CD4-positive, CD25-positive, alpha-beta regulatory T cell (primary cell): ENCODE results near the gene STEAP3. TPM values are rescaled to one million over a fixed set of nuclear protein-coding genes. Genes with fewer than 3 reads are reported as not detected.

Source experiments
- ATAC-seq, 2 donors: fragments of 150-1000 bp; cut with Tn5 transposase; one replicate each; pipeline ENCODE4 v1.10.0; 2021; ENCODE audit warnings: low read depth in 2 of 2, moderate number of reproducible peaks in 2 of 2, moderate library complexity in 1 of 2
- DNase-seq, 3 donors: peaks; one replicate each; pipeline versions ENCODE4 v3.0.0 to v3.0.0-alpha.2; 2012 to 2022; ENCODE audit warnings: mixed read lengths in 1 of 3
- H3K27ac ChIP-seq: one replicate; pipeline ENCODE4 v1.7.0; 2013; ENCODE audit warnings: mild to moderate bottlenecking, low read length; ENCODE audit not compliant: insufficient read depth, poor library complexity, severe bottlenecking
- H3K27me3 ChIP-seq: one replicate; pipeline ENCODE4 v1.7.0; 2013; ENCODE audit warnings: low read length; ENCODE audit not compliant: control insufficient read depth, insufficient read depth
- H3K36me3 ChIP-seq: one replicate; pipeline ENCODE4 v1.7.0; 2013; ENCODE audit warnings: mild to moderate bottlenecking, low read length, moderate library complexity; ENCODE audit not compliant: control insufficient read depth, insufficient read depth
- H3K4me1 ChIP-seq: 2 replicates; pipeline ENCODE4 v1.7.0; 2013; ENCODE audit warnings: mild to moderate bottlenecking, low read length; ENCODE audit not compliant: insufficient read depth, control insufficient read depth, poor library complexity, severe bottlenecking
- H3K4me3 ChIP-seq: one replicate; pipeline ENCODE4 v1.7.0; 2013; ENCODE audit warnings: low read depth, mild to moderate bottlenecking, low read length, moderate library complexity
- H3K9me3 ChIP-seq, 2 experiments: 1 replicate in 1 of 2; 2 replicates in 1 of 2; pipeline ENCODE4 v1.7.0; 2013; ENCODE audit warnings: low read length in 2 of 2, mild to moderate bottlenecking in 1 of 2, moderate library complexity in 1 of 2; ENCODE audit not compliant: control insufficient read depth in 2 of 2
- H3K27ac Mint-ChIP-seq, 3 donors: one replicate each; pipeline ENCODE4 v1.8.0; 2020 to 2022; ENCODE audit warnings: mild to moderate bottlenecking in 3 of 3, mixed read lengths in 3 of 3, moderate library complexity in 2 of 3
- H3K27me3 Mint-ChIP-seq: one replicate; pipeline ENCODE4 v1.8.0; 2022; ENCODE audit warnings: mild to moderate bottlenecking, mixed read lengths
- H3K36me3 Mint-ChIP-seq: one replicate; pipeline ENCODE4 v1.8.0; 2020; ENCODE audit warnings: mixed read lengths
- H3K4me1 Mint-ChIP-seq, 4 donors: one replicate each; pipeline ENCODE4 v1.8.0; 2020 to 2022; ENCODE audit warnings: mixed read lengths in 4 of 4, mild to moderate bottlenecking in 1 of 4
- H3K4me3 Mint-ChIP-seq, 4 donors: one replicate each; pipeline ENCODE4 v1.8.0; 2020 to 2022; ENCODE audit warnings: mild to moderate bottlenecking in 4 of 4, mixed read lengths in 4 of 4, moderate library complexity in 3 of 4
- H3K9me3 Mint-ChIP-seq, 7 donors: one replicate each; pipeline ENCODE4 v1.8.0; 2020 to 2022; ENCODE audit warnings: mixed read lengths in 7 of 7, mild to moderate bottlenecking in 3 of 7, moderate library complexity in 2 of 7
- polyA plus RNA-seq, 4 donors: library from polyadenylated mRNA; unstranded; fragments of 300-500 nt; fragmentation: Illumina TruSeq; gene quantifications; one replicate each; pipeline ENCODE4 v1.2.3, GENCODE V29; 2021
- total RNA-seq: library from RNA; stranded (reverse); gene quantifications from one replicate; pipeline ENCODE4 v1.2.3, GENCODE V29; 2022

The STEAP3 gene
- total and polyA plus RNA-seq, 5 donors from 2014 or later, result not detected

DNA sequence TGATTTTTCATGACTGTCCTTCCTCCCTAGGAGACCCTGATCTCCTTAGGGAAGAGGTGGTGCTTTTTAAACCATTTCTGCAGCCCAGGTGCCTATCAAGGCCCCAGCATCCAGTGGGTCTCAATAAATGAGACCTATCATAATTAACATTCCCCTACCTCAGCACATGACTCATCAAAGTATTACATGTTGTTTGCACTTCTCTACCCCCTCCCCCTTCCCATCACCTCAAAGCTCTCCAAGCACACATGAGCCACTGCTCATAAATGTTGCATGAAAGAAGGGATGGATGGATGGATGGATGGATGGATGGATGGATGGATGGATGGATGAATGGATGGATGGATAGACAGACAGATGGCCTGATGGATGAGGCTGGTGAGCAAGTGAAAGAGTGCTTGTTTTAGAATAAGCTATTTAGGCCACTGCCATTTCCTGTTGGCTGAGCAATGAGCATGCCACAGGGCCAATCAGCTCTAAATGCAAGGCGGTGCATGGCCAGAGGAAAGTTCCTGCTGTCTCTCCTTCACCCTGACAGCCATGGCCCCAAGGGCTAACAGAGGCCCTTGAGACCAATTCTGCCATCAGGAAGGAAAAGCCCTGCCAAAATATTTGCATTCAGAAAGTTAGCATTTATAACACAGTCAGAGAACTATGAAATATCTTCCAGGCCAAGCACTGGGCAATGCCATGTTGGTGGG, 20.9 kb upstream of the STEAP3 start:
- ATAC-seq (no peak), DNase-seq (no peak)
- no peaks in the 10 kb centered on the region for H3K9me3 Mint-ChIP-seq
- H3K36me3 Mint-ChIP-seq, result no peaks in the 10 kb centered on the region
- no peaks in the 10 kb centered on the region for H3K4me1 Mint-ChIP-seq
- no peak overlapping the region for H3K27ac Mint-ChIP-seq
- peaks cover 4% of the 10 kb centered on the region for H3K27me3 Mint-ChIP-seq
- no peaks in the 10 kb centered on the region for H3K27me3 ChIP-seq
- no peak overlapping the region for H3K4me3 Mint-ChIP-seq
- no peak overlapping the region for H3K4me3 ChIP-seq
- H3K9me3 ChIP-seq, result no peaks in the 10 kb centered on the region
- H3K4me1 ChIP-seq, result no peaks in the 10 kb centered on the region
- no peak overlapping the region for H3K27ac ChIP-seq
- no peaks in the 10 kb centered on the region for H3K36me3 ChIP-seq

DNA sequence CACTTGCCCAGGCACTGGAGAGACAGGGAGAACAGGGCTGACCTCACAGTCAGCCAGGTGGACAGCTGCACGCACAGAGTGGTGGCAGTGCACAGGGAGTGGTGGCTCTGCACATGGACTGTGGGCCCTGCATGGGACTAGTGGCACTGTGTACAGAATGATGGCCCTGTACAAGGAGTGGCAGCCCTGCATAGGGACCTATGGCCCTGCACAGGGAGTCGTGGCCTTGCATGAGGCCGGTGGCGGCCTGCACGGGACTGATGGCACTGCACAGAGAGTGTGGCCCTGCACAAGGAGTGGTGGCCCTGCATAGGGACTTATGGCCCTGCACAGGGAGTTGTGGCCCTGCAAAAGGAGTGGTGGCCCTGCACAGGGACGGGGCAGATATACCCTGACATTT, 19.1 kb upstream of the STEAP3 start:
- no peak for ATAC-seq

DNA sequence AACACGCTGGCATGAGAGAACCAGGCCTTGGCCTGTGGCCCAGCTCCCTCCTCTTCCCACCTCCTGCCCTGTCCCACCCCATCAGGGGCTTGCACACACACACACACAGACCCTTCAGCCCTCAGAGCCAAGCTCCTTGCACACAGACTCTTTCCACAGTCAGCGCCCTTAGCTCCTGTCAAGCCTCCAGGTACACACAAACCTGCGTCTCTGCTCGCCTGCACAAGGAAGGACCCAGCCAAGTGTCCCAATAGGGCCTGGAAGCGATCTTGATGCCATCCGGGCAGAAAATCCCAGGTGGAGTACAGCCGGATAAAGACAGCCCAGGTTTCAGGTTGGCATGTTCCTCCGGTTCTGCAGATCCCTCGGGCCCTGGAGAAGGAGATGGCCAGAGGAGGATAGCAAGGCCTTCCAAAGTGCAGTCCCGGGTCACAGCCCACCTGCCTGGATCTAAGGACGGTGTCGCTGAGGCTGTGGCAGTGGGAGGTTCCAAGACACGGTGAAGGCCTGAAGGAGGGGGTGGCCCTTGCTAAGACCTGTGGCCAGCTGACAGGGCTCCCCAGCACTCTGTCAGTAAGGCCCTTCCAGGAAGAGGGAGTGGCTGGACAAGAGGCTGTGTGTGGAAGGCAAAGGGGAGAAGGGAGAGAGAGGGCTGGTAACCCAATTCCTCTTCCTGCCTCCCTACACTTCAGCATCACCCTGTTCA, 18.5 kb upstream of the STEAP3 start:
- H3K36me3 Mint-ChIP-seq, result no peaks in the 10 kb centered on the region
- no peak overlapping the region for H3K27ac Mint-ChIP-seq
- no peaks in the 10 kb centered on the region for H3K9me3 ChIP-seq

More for the DNA sequence above, 19.1 kb upstream of the STEAP3 start:
- Mint-ChIP-seq H3K4me3 (no peak overlapping the region), H3K27me3 (no peaks in the 10 kb centered on the region), H3K27ac (no peak overlapping the region), H3K36me3 (no peaks in the 10 kb centered on the region), H3K9me3 (no peaks in the 10 kb centered on the region), H3K4me1 (no peaks in the 10 kb centered on the region)
- Histone ChIP-seq H3K27me3 (no peaks in the 10 kb centered on the region), H3K9me3 (no peaks in the 10 kb centered on the region), H3K4me1 (no peaks in the 10 kb centered on the region), H3K4me3 (no peak overlapping the region), H3K27ac (no peak overlapping the region), H3K36me3 (no peaks in the 10 kb centered on the region)
- no peak for DNase-seq

DNA sequence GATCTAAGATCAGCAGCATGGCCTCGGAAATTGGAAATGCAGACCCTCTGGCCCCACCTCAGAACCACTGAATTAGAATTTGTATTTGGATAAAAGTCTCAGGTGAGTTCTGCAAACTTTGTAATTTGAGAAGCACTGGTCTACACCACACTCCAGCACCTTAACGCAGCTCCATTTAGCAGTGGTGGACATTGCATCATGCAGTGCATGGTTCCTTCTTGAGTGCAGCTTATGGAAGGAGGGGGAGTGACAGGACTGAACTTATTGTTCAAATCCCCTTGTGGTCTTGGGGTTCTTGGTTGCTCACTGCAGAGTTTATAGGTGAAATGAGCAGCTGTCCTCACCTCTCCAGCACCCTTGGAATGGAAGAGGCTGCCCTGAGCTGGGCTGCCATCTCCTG, 17.4 kb upstream of the STEAP3 start:
- no peak overlapping the region for H3K27ac ChIP-seq
- no peak for DNase-seq
- Mint-ChIP-seq H3K9me3 (no peaks in the 10 kb centered on the region), H3K4me1 (no peaks in the 10 kb centered on the region), H3K36me3 (no peaks in the 10 kb centered on the region), H3K27ac (no peak overlapping the region), H3K27me3 (no peaks in the 10 kb centered on the region), H3K4me3 (no peak overlapping the region)
- H3K4me1 ChIP-seq, result no peaks in the 10 kb centered on the region
- H3K27me3 ChIP-seq, result no peaks in the 10 kb centered on the region
- H3K9me3 ChIP-seq, result no peaks in the 10 kb centered on the region
- H3K4me3 ChIP-seq, result no peak overlapping the region
- no peak for ATAC-seq
- H3K36me3 ChIP-seq, result no peaks in the 10 kb centered on the region

More for the DNA sequence above, 18.5 kb upstream of the STEAP3 start:
- Histone ChIP-seq H3K36me3 (no peaks in the 10 kb centered on the region), H3K4me1 (no peaks in the 10 kb centered on the region), H3K27me3 (no peaks in the 10 kb centered on the region), H3K27ac (no peak overlapping the region), H3K4me3 (no peak overlapping the region)
- H3K27me3 Mint-ChIP-seq, result no peaks in the 10 kb centered on the region
- no peak overlapping the region for H3K4me3 Mint-ChIP-seq
- DNase-seq (no peak), ATAC-seq (no peak)
- H3K9me3 Mint-ChIP-seq, result no peaks in the 10 kb centered on the region
- no peaks in the 10 kb centered on the region for H3K4me1 Mint-ChIP-seq

DNA sequence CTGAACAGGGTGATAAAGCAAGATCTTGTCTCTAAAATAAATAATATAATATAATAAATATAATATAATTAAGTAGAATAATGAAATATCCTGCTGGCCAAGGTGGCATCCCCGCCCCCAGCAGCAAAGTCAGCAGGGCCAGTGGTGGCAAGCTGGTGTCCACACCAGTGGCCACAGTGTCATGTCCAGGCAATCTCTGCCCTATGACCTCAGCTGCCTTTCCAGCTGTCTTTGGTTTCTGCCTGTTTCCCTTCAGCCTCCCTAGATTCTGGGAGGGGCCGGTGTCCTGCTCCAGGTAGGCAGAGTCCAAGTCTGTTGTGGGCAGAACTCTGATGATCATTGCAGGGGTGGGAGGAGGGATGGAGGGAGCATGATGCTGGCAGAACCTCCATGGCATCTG, 16.2 kb upstream of the STEAP3 start:
- H3K4me3 ChIP-seq, result no peak overlapping the region
- no peaks in the 10 kb centered on the region for H3K27me3 ChIP-seq
- no peaks in the 10 kb centered on the region for H3K4me1 Mint-ChIP-seq
- no peaks in the 10 kb centered on the region for H3K36me3 Mint-ChIP-seq
- H3K27ac ChIP-seq, result no peak overlapping the region
- no peaks in the 10 kb centered on the region for H3K27me3 Mint-ChIP-seq
- H3K4me3 Mint-ChIP-seq, result no peak overlapping the region
- DNase-seq (no peak), ATAC-seq (no peak)
- no peaks in the 10 kb centered on the region for H3K4me1 ChIP-seq
- H3K27ac Mint-ChIP-seq, result no peak overlapping the region
- no peaks in the 10 kb centered on the region for H3K36me3 ChIP-seq
- H3K9me3 ChIP-seq, result no peaks in the 10 kb centered on the region
- no peaks in the 10 kb centered on the region for H3K9me3 Mint-ChIP-seq

DNA sequence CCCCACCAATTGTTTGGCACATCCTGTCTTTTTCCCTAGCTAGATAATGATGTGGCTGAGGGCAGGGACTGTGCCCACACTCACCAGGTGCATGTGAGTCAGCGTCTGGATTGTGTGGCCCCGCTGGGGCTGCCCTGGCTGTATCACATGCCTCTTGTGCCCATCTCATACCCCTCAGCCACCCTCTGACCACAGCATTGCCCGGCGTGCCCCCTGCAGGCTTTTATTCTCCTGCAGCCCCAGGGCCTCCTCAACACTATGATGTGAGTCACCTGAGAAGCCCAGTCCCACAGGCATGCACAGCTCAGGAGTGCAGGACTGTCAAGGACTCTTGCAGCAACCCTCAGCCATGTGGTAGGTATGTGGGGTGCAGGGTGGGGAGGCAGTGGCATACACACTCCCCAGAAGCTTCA, 14.8 kb upstream of the STEAP3 start:
- no peak overlapping the region for H3K4me3 ChIP-seq
- DNase-seq (no peak), ATAC-seq (no peak)
- Mint-ChIP-seq H3K4me1 (no peaks in the 10 kb centered on the region), H3K4me3 (no peak overlapping the region), H3K27ac (no peak overlapping the region), H3K27me3 (no peaks in the 10 kb centered on the region), H3K36me3 (no peaks in the 10 kb centered on the region), H3K9me3 (no peaks in the 10 kb centered on the region)
- no peaks in the 10 kb centered on the region for H3K4me1 ChIP-seq
- H3K9me3 ChIP-seq, result no peaks in the 10 kb centered on the region
- H3K27ac ChIP-seq, result no peak overlapping the region
- no peaks in the 10 kb centered on the region for H3K36me3 ChIP-seq
- H3K27me3 ChIP-seq, result no peaks in the 10 kb centered on the region

DNA sequence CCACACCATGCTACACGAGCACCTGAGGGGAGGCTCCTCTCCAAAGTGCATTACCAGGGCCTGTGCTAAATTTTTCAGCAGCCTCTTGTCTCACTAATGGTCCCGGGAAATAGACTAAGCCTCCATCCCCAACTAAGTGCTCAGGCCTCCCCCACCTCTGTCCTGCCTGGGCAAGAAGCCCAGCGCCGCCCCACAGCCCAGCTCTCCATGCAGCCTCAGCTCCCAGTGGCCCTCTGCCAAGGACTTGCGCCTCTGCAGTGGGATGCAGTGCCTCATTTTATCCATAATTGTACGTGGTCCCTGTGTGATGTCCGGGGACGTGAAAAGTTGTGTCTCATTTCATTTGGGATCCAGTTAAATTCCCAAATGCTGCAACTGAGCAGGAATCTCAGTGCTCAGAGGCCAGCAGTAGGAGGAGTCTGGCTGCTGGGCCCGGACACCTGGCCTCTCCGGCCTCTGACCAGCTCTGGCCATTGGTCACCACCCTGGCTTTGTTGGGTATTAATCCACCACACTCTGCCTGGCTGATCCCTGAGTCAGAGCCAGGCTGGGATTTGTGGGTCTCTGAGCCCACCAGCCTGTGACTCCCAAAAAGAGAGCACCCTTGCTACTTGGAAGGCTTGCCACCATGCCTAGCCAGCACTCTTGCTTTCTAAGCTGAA, 11.4 kb upstream of the STEAP3 start:
- Mint-ChIP-seq H3K36me3 (no peaks in the 10 kb centered on the region), H3K9me3 (no peaks in the 10 kb centered on the region), H3K4me1 (no peaks in the 10 kb centered on the region), H3K27ac (no peak overlapping the region), H3K4me3 (no peak overlapping the region), H3K27me3 (peaks cover 13% of the 10 kb centered on the region)
- no peaks in the 10 kb centered on the region for H3K4me1 ChIP-seq
- H3K36me3 ChIP-seq, result no peaks in the 10 kb centered on the region
- no peak for DNase-seq
- H3K27ac ChIP-seq, result no peak overlapping the region
- no peaks in the 10 kb centered on the region for H3K27me3 ChIP-seq
- no peak overlapping the region for H3K4me3 ChIP-seq
- ATAC-seq, result no peak
- no peaks in the 10 kb centered on the region for H3K9me3 ChIP-seq
